GM12878 (cell line): Measurements from ENCODE around the gene ATF3. TPM values are rescaled to one million over a fixed set of nuclear protein-coding genes. Genes with fewer than 3 reads are reported as not detected.

Experiments
- ATAC-seq: fragments of 200-7000 bp; cut with Tn5 transposase; 3 replicates; pipeline ENCODE4 v1.9.1; 2020; ENCODE audit warnings: mild to moderate bottlenecking, moderate library complexity
- BruUV-seq: library from RNA; stranded (reverse); fragments of 400-500 nt; replicated peaks from 2 replicates; lab custom pipeline; 2021; lab: Mats Ljungman, UMichigan
- CTCF ChIA-PET: fragments of 300-600 bp; sonication (Branson Sonifier 250); formaldehyde crosslinking; extraction: SDS; loops from one replicate; lab custom pipeline; 2021; ENCODE audit warnings: inconsistent platforms; lab: Yijun Ruan, JAX
- POLR2A ChIA-PET: fragments of 350-600 bp; formaldehyde crosslinking; extraction: SDS; loops from one replicate; lab custom pipeline; 2021; ENCODE audit warnings: inconsistent platforms; lab: Charles Lee
- RAD21 ChIA-PET: fragments of 300-600 bp; sonication (Branson Sonifier 250); formaldehyde crosslinking; loops from one replicate; lab custom pipeline; 2023; ENCODE audit warnings: antibody characterized with exemption; ENCODE audit not compliant: unreplicated experiment; lab: Charles Lee
- SMC1A ChIA-PET: fragments of 300-600 bp; sonication (Branson Sonifier 250); formaldehyde crosslinking; loops from one replicate; lab custom pipeline; 2023; ENCODE audit not compliant: unreplicated experiment, uncharacterized antibody; lab: Charles Lee
- DNase-seq: peaks from one replicate; pipeline ENCODE4 v3.0.0-alpha.2; 2011; ENCODE audit warnings: low read depth, low spot score
- FAIRE-seq: peaks from 3 replicates; lab custom pipeline; 2011; peaks lifted over from hg19 to GRCh38; lab: Jason Lieb, UNC
- H2AFZ ChIP-seq: 2 replicates; pipeline ENCODE4 v1.6.0; 2011; ENCODE audit warnings: low read depth, low read length, control low read depth; ENCODE audit not compliant: control insufficient read depth
- H3K27ac ChIP-seq: 2 replicates; pipeline ENCODE4 v1.5.1; 2011; ENCODE audit warnings: control low read depth; ENCODE audit not compliant: control insufficient read depth, insufficient read depth
- H3K27me3 ChIP-seq, 2 experiments: replicated peaks in 1 of 2; 2 replicates each; pipeline versions ENCODE4 v1.6.0 to v1.6.1; 2011; ENCODE audit warnings: low read length in 1 of 2; ENCODE audit not compliant: control insufficient read depth in 2 of 2, insufficient read depth in 2 of 2
- H3K36me3 ChIP-seq, 2 experiments: 2 replicates each; pipeline ENCODE4 v1.5.1; 2011; ENCODE audit warnings: low read length in 1 of 2; ENCODE audit not compliant: control insufficient read depth in 2 of 2, insufficient read depth in 2 of 2
- H3K4me1 ChIP-seq: 2 replicates; pipeline ENCODE4 v1.6.1; 2011; ENCODE audit warnings: mild to moderate bottlenecking, low read length, moderate library complexity, mixed read lengths; ENCODE audit not compliant: control insufficient read depth, insufficient read depth
- H3K4me2 ChIP-seq: 2 replicates; pipeline ENCODE4 v1.6.0; 2011; ENCODE audit warnings: control low read depth; ENCODE audit not compliant: control insufficient read depth, insufficient read depth
- H3K4me3 ChIP-seq: fragments of 200-600 bp; sonication (generic); 2 replicates; pipeline ENCODE4 v1.5.1; 2016
- H3K79me2 ChIP-seq: 2 replicates; pipeline ENCODE4 v1.6.0; 2011; ENCODE audit warnings: low read length; ENCODE audit not compliant: control insufficient read depth, insufficient read depth
- H3K9ac ChIP-seq: 2 replicates; pipeline ENCODE4 v1.8.0; 2011; ENCODE audit warnings: low read length, control low read depth, mixed read lengths; ENCODE audit not compliant: control insufficient read depth, insufficient read depth
- H3K9me3 ChIP-seq: replicated peaks from 3 replicates; pipeline ENCODE4 v1.5.1; 2011; ENCODE audit warnings: mild to moderate bottlenecking, low read length; ENCODE audit not compliant: control insufficient read depth, insufficient read depth
- H4K20me1 ChIP-seq: 2 replicates; pipeline ENCODE4 v1.6.0; 2011; ENCODE audit not compliant: control insufficient read depth, insufficient read depth
- BCL11A ChIP-seq: IDR thresholded peaks from 2 replicates; pipeline ENCODE4 v1.6.1; 2011; ENCODE audit warnings: low read depth, low read length
- BHLHE40 ChIP-seq, 2 experiments: fragments of 450-650 bp in 1 of 2; IDR thresholded peaks; 2 replicates each; pipeline ENCODE4 v1.6.1; 2011 to 2017; ENCODE audit warnings: low read depth in 2 of 2, borderline replicate concordance in 1 of 2, improper control_type of control experiment in 1 of 2, low read length in 1 of 2, mild to moderate bottlenecking in 1 of 2
- BMI1 ChIP-seq: fragments of 450-650 bp; IDR thresholded peaks from 2 replicates; pipeline ENCODE4 v1.6.1; 2016; ENCODE audit warnings: mild to moderate bottlenecking, moderate library complexity, borderline replicate concordance
- CBX3 ChIP-seq: fragments of 200-600 bp; sonication (generic); IDR thresholded peaks from 2 replicates; pipeline ENCODE4 v1.6.1; 2016; ENCODE audit warnings: low read depth, borderline replicate concordance
- EGR1 ChIP-seq, 2 experiments: IDR thresholded peaks; 1 replicate in 1 of 2; 2 replicates in 1 of 2; pipeline ENCODE4 v1.6.1; 2011 to 2012; ENCODE audit warnings: low read depth in 2 of 2, low read length in 2 of 2, borderline replicate concordance in 1 of 2, mild to moderate bottlenecking in 1 of 2, moderate library complexity in 1 of 2
- IKZF1 ChIP-seq: fragments of 450-650 bp; conservative IDR thresholded peaks from 2 replicates; pipeline ENCODE4 v1.6.1; 2017; ENCODE audit warnings: antibody characterized with exemption, mild to moderate bottlenecking
- JUND ChIP-seq: IDR thresholded peaks from 2 replicates; pipeline ENCODE4 v1.6.1; 2012; ENCODE audit warnings: low read depth, mild to moderate bottlenecking, low read length, improper control_type of control experiment, moderate library complexity
- PAX5 ChIP-seq: IDR thresholded peaks from 2 replicates; pipeline ENCODE4 v1.6.1; 2011; ENCODE audit warnings: low read depth, low read length, borderline replicate concordance
- POU2F2 ChIP-seq: IDR thresholded peaks from 3 replicates; pipeline ENCODE4 v1.6.1; 2011; ENCODE audit warnings: low read depth, mild to moderate bottlenecking, low read length, borderline replicate concordance
- RUNX3 ChIP-seq: IDR thresholded peaks from 2 replicates; pipeline ENCODE4 v1.6.1; 2012; ENCODE audit warnings: low read length, inconsistent platforms
- SKIL ChIP-seq: fragments of 450-650 bp; IDR thresholded peaks from 2 replicates; pipeline ENCODE4 v1.6.1; 2017; ENCODE audit warnings: mild to moderate bottlenecking, low read depth, inconsistent platforms; ENCODE audit not compliant: poor library complexity, severe bottlenecking
- SMAD1 ChIP-seq: fragments of 450-650 bp; IDR thresholded peaks from 2 replicates; pipeline ENCODE4 v1.6.1; 2018; ENCODE audit warnings: mild to moderate bottlenecking, low read depth; ENCODE audit not compliant: partially characterized antibody
- SPI1 ChIP-seq: IDR thresholded peaks from 2 replicates; pipeline ENCODE4 v1.6.1; 2011; ENCODE audit warnings: low read depth, mild to moderate bottlenecking, low read length, moderate library complexity, borderline replicate concordance; ENCODE audit not compliant: insufficient read depth
- ZBTB40 ChIP-seq: fragments of 450-650 bp; IDR thresholded peaks from 2 replicates; pipeline ENCODE4 v1.6.1; 2016; ENCODE audit warnings: mild to moderate bottlenecking, moderate library complexity, borderline replicate concordance
- WGBS: methylation state at CpG from one replicate; pipeline ENCODE4 v1.1.6; 2016; ENCODE audit warnings: low lambda C conversion rate; ENCODE audit not compliant: insufficient replicate concordance, insufficient coverage; ENCODE audit errors: missing lambda C conversion rate; 5-methylcytosine and 5-hydroxymethylcytosine counted together
- in situ Hi-C: fragments of 300-500 bp; cut with MboI; formaldehyde crosslinking; loops from 9 replicates; pipeline ENCODE4 v1.14.3; 2018; ENCODE audit warnings: mixed read lengths
- intact Hi-C: fragments of 100-400 bp; cut with micrococcal nuclease; formaldehyde crosslinking; loops from one replicate; pipeline ENCODE4 v1.14.2; 2022; ENCODE audit not compliant: unreplicated experiment
- polyA plus RNA-seq, 11 experiments: library from polyadenylated mRNA; depleted of rRNA in 4 of 11; unstranded in 6 of 11; stranded (reverse) in 5 of 11; fragments of >200 nt; fragmentation: Nextera tagmentation in 4 of 11; fragmentation: Illumina TruSeq in 1 of 11; extraction: Ambion mirVana in 4 of 11; extraction: Trizol in 1 of 11; gene quantifications; 1 replicate in 1 of 11; 2 replicates in 10 of 11; pipeline versions ENCODE4 v1.2.1 to v1.2.3, GENCODE V29; 2011 to 2016; ENCODE audit warnings: inconsistent platforms in 2 of 11, missing spikeins in 2 of 11, low read depth in 1 of 11
- total RNA-seq, 4 experiments: library from RNA; depleted of rRNA in 3 of 4; stranded (reverse); fragments of >200 nt in 3 of 4; fragmentation: Illumina TruSeq in 1 of 4; extraction: Trizol in 1 of 4; gene quantifications; 2 replicates each; pipeline versions ENCODE4 v1.2.1 to v1.2.3, GENCODE V29; 2013 to 2021

Gene ATF3
- total and polyA plus RNA-seq, 10 of the 15 experiments (the other 5 are each of a cell fraction or from before 2014, with no cell fraction given), result 3.0 to 13.9 (median 8.3) TPM

- no peaks in the 10 kb centered on the region for H3K79me2 ChIP-seq
- no peaks in the 10 kb centered on the region for H3K36me3 ChIP-seq
- FAIRE-seq (peak; percentile 84), DNase-seq (peak; percentile 90), ATAC-seq (peak; percentile 93)
- ChIA-PET SMC1A (interaction anchor here (0.7 to 5.0 kb wide), 22 partner anchors 9 to 141 kb away, joined by 3 to 41 read pairs (median 4); partner anchors contain the start of gene ATF3), RAD21 (interaction anchor here (0.7 to 2.8 kb wide), 17 partner anchors 8 to 474 kb away, joined by 3 to 30 read pairs (median 6); partner anchors contain the start of gene ATF3), POLR2A (interaction anchor here (0.5 to 3.0 kb wide), 9 partner anchors 9 to 119 kb away, joined by 3 to 48 read pairs (median 6); partner anchors contain the start of gene ATF3), CTCF (interaction anchor here (0.6 to 2.9 kb wide), 23 partner anchors 9 to 433 kb away, joined by 3 to 22 read pairs (median 6); partner anchors contain the start of gene ATF3)
- WGBS, result 17% methylated on average over 8 of the region's 8 CpGs
- BruUV-seq, result TSS peak; percentile 80
- in situ Hi-C loops (no loop called here), intact Hi-C loops (loop anchor here (1.0 kb wide), 2 partner anchors 12 to 29 kb away; partner anchors contain the start of gene ATF3)
- no peaks in the 10 kb centered on the region for H3K27me3 ChIP-seq
- no peak overlapping the region for H3K4me3 ChIP-seq
- H2AFZ ChIP-seq, result peak overlapping the region; percentile 92
- peak overlapping the region; percentile 33 for H3K9ac ChIP-seq
- H3K4me2 ChIP-seq, result peak overlapping the region; percentile 56
- H3K9me3 ChIP-seq, result no peaks in the 10 kb centered on the region
- peak overlapping the region; percentile 95 for H3K27ac ChIP-seq
- peaks cover 17% of the 10 kb centered on the region for H3K4me1 ChIP-seq
- H4K20me1 ChIP-seq, result no peaks in the 10 kb centered on the region
- TF ChIP-seq RUNX3 (peak; percentile 69), IKZF1 (peak; percentile 33; the same call in 1 of the 2 replicates), JUND (0 out of 2 replicates have a peak, but pooled peaks have one; percentile 25), POU2F2 (0 out of 3 replicates have a peak, but pooled peaks have one; percentile 60), BHLHE40 (IDR thresholded peaks at IDR 0.05; ENCODE audit: borderline replicate concordance in 1 of 2, low read depth in 2 of 2, low read length in 1 of 2) (peak; percentile 11 to 53; a peak in 2 of 4 replicates), CBX3 (no peak), EGR1 (IDR thresholded peaks at IDR 0.05; ENCODE audit: borderline replicate concordance in 1 of 2, low read depth in 2 of 2, low read length in 2 of 2) (no peak), SKIL (peak; percentile 97), ZBTB40 (peak; percentile 41; the same call in 1 of the 2 replicates), BMI1 (peak; percentile 80), PAX5 (peak; percentile 58; the same call in 1 of the 2 replicates), SMAD1 (peak; percentile 31), BCL11A (peak; percentile 51; the same call in 1 of the 2 replicates), SPI1 (no peak)
These were observed 12.5 kb upstream of the ATF3 start for GRCh38 chr1:212595787-212596714.
